ENCODE measurements around the gene FBXO41.
"Not testable (repeated sequence)": the region's sequence is repeated elsewhere in the genome, so short reads cannot be mapped to it uniquely, and the experiment has no call there.

The FBXO41 gene

GRCh38 chr2:73262691-73263429, 21.4 kb downstream of the FBXO41 start:
- DNase-seq, result not testable (repeated sequence)

GRCh38 chr2:73262108-73262651, 22.1 kb downstream of the FBXO41 start:
- no peak for DNase-seq

GRCh38 chr2:73260338-73260984, 23.8 kb downstream of the FBXO41 start:
- no peak for DNase-seq

- no peak for DNase-seq
Measured at GRCh38 chr2:73259704-73260337, 24.5 kb downstream of the FBXO41 start.

GRCh38 chr2:73259276-73259675, 25.0 kb downstream of the FBXO41 start:
- no peak for DNase-seq

GRCh38 chr2:73258913-73259215, 25.4 kb downstream of the FBXO41 start:
- no peak for DNase-seq

GRCh38 chr2:73258186-73258912, 25.9 kb downstream of the FBXO41 start:
- no peak for DNase-seq

GRCh38 chr2:73257425-73258125, 26.7 kb downstream of the FBXO41 start:
- DNase-seq, result no peak

- DNase-seq, result no peak
Measured at GRCh38 chr2:73257021-73257420, 27.3 kb downstream of the FBXO41 start.

GRCh38 chr2:73256618-73256922, 27.7 kb downstream of the FBXO41 start:
- DNase-seq, result no peak

GRCh38 chr2:73255907-73256617, 28.2 kb downstream of the FBXO41 start:
- DNase-seq, result no peak

- no peak for DNase-seq
Measured at GRCh38 chr2:73255007-73255644, 29.2 kb downstream of the FBXO41 start.

GRCh38 chr2:73254343-73255006, 29.8 kb downstream of the FBXO41 start:
- DNase-seq, result no peak

GRCh38 chr2:73253901-73254300, 30.4 kb downstream of the FBXO41 start:
- DNase-seq, result no peak

GRCh38 chr2:73253400-73253799, 30.9 kb downstream of the FBXO41 start:
- DNase-seq, result no peak

- no peak for DNase-seq
Measured at GRCh38 chr2:73252238-73253027, 31.8 kb downstream of the FBXO41 start.

- no peak for DNase-seq
Measured at GRCh38 chr2:73250872-73251846, 33.1 kb downstream of the FBXO41 start.

- DNase-seq, result no peak
Measured at GRCh38 chr2:73249636-73250035, 34.6 kb downstream of the FBXO41 start.

- DNase-seq, result no peak
Measured at GRCh38 chr2:73246850-73247249, 37.4 kb downstream of the FBXO41 start.
